GM10248 (cell line): Measurements from ENCODE around the gene DTX4.

Source experiments
- CTCF ChIA-PET: fragments of 300-600 bp; sonication (Branson Sonifier 250); formaldehyde crosslinking; extraction: SDS; loops from one replicate; lab custom pipeline; 2021; ENCODE audit warnings: antibody characterized with exemption; lab: Yijun Ruan, JAX
- POLR2A ChIA-PET: fragments of 350-650 bp; sonication (Branson Sonifier 250); formaldehyde crosslinking; extraction: SDS; loops from one replicate; lab custom pipeline; 2020; ENCODE audit warnings: antibody characterized with exemption; lab: Yijun Ruan, JAX
- DNase-seq: peaks from one replicate; pipeline ENCODE4 v3.0.0; 2012; ENCODE audit errors: extremely low spot score
- TF ChIP-seq, protein P1 (sequence below): IDR thresholded peaks from 2 replicates; pipeline ENCODE4 v1.5.1; 2012; ENCODE audit warnings: mild to moderate bottlenecking, low read depth; ENCODE audit errors: extremely low read depth, missing control alignments, control extremely low read depth

DTX4 gene

DNA sequence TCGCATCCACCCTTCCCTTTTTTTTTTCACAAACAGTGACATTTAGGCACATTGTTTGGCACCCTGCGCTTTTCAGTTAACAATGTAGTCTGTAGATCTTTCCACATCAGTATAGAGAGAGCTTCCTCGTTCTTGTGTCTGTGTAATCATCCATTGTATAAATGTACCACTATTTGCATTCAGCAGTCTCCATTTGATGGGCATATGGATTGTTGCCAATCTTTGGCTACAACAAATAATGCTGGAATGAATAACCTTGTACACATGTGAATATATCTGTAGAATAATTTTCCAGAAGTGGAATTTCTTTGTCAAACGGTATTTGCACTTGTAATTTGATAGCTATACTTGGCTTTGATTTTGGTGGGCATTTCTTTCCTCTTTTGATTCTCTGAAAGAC lies 23.7 kb downstream of the DTX4 start:
- ChIA-PET POLR2A (no interaction called here), CTCF (interaction anchor here (1.2 to 36.1 kb wide), 2 partner anchors 11 to 20 kb away, joined by 3 to 962 read pairs; partner anchors contain the start of gene DTX4)
- DNase-seq = no peak
- TF ChIP-seq, protein P1, sequence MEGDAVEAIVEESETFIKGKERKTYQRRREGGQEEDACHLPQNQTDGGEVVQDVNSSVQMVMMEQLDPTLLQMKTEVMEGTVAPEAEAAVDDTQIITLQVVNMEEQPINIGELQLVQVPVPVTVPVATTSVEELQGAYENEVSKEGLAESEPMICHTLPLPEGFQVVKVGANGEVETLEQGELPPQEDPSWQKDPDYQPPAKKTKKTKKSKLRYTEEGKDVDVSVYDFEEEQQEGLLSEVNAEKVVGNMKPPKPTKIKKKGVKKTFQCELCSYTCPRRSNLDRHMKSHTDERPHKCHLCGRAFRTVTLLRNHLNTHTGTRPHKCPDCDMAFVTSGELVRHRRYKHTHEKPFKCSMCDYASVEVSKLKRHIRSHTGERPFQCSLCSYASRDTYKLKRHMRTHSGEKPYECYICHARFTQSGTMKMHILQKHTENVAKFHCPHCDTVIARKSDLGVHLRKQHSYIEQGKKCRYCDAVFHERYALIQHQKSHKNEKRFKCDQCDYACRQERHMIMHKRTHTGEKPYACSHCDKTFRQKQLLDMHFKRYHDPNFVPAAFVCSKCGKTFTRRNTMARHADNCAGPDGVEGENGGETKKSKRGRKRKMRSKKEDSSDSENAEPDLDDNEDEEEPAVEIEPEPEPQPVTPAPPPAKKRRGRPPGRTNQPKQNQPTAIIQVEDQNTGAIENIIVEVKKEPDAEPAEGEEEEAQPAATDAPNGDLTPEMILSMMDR = no peak

DNA sequence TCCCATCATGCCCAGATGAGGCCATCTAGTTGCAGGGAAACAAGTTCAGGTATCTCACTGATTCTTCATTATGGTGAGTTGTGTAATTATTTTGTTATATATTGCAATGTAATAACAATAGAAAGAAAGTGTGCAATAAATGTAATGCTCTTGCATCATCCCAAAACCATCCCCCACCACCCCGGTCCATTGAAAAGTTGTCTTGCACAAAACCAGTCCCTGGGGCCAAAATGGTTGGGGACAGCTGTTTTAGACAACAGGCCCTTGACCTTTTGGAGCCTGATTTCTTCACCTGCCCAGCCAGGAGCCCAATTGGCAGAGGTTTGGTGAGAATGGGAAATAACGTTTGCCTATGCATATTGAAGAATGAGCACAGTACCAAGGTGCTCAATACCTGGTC lies 24.8 kb downstream of the DTX4 start:
- ChIA-PET POLR2A (no interaction called here), CTCF (interaction anchor here (36.1 kb wide), 1 partner anchor 21 kb away, joined by 962 read pairs; the partner anchor contains the start of gene DTX4)
- TF ChIP-seq, protein P1 = no peak
- no peak for DNase-seq

DNA sequence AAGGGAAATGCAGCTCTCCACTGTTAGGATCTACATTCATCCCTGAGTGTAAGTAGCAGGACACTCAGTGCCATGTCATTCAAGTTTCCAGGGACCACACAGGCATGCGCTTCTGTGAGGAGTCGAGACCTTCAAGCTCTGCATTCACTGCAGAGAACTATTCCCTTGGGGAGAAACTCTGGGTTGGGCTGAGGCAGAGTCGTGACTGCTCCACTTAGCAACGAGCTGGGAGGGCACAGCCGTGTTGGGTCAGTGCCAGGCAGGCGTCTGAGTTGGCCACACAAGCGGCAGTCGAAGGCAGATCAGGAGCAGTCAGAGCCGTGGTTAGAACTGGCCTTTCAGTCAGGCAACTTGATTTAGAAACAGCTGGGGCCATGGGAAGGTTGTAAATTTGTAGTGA lies 26.1 kb downstream of the DTX4 start:
- TF ChIP-seq, protein P1 = no peak
- ChIA-PET CTCF (interaction anchor here (1.0 to 36.1 kb wide), 7 partner anchors 8 to 76 kb away, joined by 3 to 962 read pairs (median 4); partner anchors contain the start of gene DTX4), POLR2A (interaction anchor here (1.0 kb wide), 1 partner anchor 27 kb away, joined by 3 read pairs; the partner anchor contains the start of gene DTX4)
- DNase-seq = no peak

DNA sequence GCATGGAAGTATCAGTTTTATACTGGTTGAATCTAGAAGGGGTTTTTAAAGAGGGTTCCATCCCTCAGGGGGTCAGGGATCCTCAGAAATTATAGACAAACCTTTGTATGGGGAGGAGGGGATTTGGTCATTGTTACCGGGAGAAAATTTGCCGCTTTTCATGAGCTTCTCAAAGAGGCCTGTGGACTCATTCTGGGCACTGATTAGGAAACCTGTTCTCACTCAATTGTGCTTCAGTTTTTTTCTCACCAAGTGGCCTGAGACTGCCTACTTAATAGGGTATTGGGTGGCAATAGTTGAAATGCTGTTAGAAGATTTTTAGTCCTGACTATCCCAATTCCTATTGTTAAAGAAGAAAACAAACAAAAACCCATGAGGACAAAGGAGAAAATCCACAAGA lies 26.8 kb downstream of the DTX4 start:
- TF ChIP-seq, protein P1 = no peak
- ChIA-PET POLR2A (no interaction called here), CTCF (interaction anchor here (1.1 to 36.1 kb wide), 8 partner anchors 8 to 96 kb away, joined by 3 to 962 read pairs (median 4); partner anchors contain the start of gene DTX4)
- no peak for DNase-seq

DNA sequence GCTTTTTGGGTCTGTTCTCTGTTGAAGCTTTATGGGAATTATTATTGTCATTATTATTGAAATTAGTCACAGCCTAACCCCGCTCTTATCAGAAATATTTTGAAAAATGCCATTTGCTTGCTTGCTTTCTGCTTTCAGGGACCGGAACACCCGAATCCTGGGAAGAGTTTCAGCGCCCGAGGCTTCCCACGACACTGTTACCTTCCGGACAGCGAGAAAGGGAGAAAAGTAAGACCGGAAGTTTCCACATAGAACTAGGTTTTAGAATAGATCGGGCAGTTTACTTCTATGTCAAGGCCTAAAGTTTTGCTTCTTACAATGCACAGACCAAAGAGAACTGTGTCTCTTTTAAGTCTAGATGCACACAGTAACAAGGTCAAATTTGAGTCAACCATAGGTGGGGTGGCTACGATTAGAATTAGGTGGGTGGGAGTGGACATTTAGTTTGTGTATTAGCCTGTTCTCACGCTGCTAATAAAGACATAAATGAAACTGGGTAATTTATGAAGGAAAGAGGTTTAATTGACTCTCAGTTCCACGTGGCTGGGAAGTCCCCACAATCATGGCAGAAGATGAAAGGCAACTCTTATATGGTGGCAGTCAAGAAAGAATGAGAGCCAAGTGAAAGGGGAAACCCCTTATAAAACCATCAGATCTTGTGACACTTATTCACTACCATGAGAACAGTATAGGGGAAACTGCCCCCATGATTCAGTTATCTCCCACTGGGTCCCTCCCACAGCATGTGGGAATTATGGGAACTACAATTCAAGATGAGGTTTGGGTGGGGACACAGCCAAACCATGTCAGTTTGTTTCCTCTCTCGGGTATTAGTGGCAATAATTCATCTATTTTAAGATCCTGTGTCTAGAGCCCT lies 27.9 kb downstream of the DTX4 start:
- CTCF ChIA-PET = interaction anchor here (1.1 to 36.1 kb wide), 8 partner anchors 7 to 97 kb away, joined by 3 to 962 read pairs (median 4); partner anchors contain the start of gene DTX4
- TF ChIP-seq, protein P1 = no peak
- peak; percentile 58 for DNase-seq
- POLR2A ChIA-PET = no interaction called here

DNA sequence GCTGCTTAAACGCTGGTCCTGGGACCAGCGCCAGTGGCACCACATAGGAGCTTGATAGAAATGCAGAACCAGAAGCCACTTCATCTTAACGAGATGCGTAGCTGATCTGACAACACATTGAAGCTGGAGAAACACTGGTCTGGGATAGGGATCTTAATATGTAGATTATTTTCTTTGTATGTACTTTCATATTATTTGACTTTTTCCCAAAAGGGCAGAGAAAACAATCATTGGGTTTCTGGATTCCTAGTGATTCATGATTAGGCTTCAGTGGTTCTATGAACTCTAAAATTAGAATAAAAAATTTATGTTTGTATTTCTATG lies 28.5 kb downstream of the DTX4 start:
- POLR2A ChIA-PET = no interaction called here

More for the DNA sequence above, 28.5 kb downstream of the DTX4 start:
- TF ChIP-seq, protein P1 = no peak
- no peak for DNase-seq
- CTCF ChIA-PET = interaction anchor here (1.3 to 36.1 kb wide), 3 partner anchors 11 to 42 kb away, joined by 4 to 962 read pairs (median 4); partner anchors contain the start of gene DTX4
